CD4-positive, alpha-beta T cell treated with Interleukin-15 for 4 hours (primary cell): ENCODE data around the gene FAM234B.
"Not testable (repeated sequence)": the region's sequence is repeated elsewhere in the genome, so short reads cannot be mapped to it uniquely, and the experiment has no call there.

Source experiments
- DNase-seq: peaks from one replicate; pipeline ENCODE4 v3.0.0-alpha.2; 2020; ENCODE audit warnings: low spot score

FAM234B gene

DNA sequence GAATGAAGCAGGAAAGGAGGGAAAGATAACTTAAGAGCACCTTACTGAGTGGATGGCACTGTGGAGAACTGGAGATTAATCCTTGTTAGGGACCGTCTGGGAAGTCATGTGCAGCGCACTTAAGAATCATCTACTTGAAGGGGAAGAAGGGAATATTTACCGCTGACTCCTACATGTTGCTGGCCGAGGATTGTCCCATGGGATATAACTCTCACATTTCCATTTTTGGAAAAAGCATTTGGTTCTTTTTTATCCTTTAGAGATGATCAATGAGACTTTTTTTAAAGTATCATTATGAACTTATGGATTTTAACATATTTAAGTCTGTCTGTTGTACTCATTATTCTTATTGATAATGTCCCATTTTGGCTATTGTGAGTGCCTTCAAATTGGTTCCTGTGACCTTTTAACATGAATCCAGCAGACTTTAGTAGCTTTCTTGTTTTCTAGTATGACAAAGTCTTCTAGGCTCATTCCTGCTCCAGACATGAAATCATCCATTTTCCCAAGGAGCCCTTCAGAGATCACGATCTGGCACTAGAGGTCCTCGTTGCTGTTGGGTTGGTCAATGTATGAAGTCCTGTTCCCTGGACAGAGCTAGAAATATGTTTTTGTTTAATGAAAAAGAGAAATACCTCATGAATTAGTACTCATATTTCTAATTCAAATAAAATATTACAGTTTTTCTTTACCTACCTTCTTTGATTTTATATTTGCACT is 20.2 kb upstream of the FAM234B start:
- no peak for DNase-seq

DNA sequence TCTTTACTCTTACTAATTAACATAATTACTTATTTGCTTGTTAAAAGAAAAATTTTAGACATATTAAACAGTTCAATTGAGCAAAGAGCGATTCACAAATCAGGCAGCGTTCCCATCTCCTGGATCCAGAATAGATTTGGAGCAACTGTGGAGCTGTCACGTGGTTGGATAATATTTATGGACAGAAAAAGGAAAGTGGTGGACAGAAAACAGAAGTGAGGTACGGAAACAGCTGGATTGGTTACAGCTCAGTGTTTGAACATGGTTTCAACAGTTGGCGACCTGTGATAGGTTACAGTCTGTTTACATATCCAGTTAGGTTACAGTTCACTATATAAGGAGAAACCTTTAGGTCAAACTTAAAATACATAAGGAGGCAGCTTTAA is 19.7 kb upstream of the FAM234B start:
- no peak for DNase-seq

DNA sequence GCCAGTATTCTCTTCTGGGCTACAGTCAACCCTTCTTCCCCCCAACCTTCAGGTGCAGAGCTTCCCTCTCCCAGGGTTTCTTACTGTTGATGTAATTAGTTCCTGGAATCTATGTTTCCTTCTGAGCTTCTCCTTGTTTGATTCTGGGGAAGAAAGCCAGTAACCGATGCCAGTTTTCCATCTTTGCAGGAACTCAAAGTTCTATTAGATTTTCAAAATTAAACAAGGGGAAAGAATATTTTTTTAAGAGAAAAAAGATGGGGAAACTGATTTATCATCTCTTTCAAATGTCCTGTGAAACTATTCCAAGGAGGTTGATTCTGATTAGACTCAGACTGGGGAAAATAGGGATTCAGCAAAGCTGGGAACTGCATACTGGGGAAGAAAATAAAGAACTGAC is 17.9 kb upstream of the FAM234B start:
- no peak for DNase-seq

DNA sequence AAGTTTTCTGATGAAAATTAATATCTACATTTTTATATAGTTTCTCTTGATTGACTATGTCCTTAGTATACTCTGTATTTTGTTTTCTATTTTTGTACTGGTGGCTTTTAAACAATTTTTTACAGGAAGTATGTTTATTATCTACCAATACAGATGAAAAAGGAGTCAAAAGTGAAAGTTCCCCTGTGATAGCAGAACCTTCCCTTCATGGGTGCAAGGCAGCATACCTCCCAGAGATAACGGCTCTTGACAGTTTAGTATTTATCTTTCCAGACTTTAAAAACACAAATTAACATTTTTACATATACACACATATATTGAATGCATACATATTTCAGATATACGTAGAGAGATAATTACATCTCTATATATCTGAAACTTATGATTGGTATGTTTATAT is 17.1 kb upstream of the FAM234B start:
- no peak for DNase-seq

DNA sequence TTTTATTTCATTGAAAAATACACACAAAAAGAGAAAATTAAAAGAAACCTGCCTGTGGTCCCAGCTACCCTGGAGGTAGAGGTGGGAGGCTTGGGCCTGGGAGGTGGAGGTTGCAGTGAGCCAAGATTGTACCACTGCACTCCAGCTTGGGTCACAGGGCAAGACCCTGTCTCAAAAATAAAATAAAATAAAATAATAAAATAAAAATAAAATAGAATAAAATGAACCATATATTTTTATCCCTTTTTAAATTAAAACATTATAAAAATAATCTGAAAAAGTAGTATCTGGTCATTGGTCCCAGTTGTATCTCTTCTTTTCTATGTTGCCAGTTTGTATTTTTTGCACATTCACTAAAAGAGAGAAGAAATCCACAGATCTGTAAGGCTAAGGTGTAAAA is 16.7 kb upstream of the FAM234B start:
- DNase-seq = no peak

DNA sequence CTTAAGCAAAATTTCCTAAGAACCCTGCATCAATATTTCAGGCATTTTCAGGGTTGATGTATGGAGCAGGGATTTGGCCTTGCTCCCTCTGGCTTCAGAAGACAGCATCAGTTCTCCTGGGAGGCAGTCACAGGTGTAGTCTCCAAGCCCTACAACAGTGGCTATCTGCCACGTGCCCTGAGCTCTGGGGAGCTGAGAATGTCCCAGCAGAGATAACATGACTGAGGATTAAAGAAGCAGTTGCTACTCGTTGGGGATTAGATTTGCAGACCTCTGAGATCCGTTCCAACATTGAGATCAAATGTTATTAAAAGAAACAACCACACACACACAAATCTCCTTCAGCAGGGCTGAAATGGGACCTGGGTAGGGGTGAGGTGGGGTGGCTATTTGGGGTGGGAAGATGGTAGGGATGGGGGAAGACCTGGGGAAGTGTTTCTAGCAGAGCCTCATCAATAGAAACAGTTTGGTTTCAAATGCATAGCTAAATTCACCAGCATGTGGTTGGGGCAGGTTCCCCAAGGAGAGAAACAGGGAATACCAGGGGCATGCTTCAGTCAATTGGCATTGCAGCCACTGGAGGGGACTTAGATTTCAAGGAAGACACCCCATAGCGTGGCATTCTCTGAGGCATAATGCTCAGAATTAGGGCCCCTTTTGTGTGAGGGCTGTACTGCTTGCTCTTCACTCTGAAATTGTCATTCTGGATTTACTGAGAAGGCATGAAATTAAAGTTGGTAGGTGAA is 15.2 kb upstream of the FAM234B start:
- no peak for DNase-seq

DNA sequence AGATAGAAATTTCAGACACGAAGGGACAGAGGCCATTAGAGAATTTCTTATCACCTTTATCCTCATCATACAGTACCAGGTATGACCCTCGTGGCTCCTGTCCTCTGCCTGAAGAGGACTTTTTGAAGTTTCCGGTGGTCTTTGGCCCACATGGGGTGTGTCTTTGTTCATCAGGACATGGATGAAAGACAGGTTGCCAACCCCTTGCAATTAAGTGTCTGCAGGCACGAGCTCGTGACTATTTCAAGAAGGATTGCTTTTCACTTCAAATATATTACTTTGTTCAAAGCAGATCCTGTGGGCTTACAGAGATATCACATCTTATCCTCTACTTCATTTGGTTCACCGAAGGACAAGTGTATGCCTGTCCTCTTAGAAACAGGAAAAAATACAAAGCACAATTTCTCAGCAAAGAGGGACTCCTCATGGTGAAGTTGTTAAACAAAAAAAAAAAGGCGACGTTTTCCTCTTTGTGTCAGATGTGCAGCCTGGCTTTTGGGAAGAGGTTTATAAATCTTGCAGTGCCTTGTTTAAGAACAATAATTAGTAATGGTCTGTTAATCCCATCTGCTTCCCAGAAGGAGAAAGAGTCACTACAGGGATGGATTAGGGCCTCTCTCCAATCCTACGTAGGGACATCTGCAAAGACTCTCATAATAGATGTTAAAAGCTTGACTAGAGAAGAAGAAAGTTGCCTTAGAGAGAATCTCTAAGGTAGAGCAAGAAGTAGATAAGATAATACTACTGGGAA is 13.5 kb upstream of the FAM234B start:
- DNase-seq = no peak

DNA sequence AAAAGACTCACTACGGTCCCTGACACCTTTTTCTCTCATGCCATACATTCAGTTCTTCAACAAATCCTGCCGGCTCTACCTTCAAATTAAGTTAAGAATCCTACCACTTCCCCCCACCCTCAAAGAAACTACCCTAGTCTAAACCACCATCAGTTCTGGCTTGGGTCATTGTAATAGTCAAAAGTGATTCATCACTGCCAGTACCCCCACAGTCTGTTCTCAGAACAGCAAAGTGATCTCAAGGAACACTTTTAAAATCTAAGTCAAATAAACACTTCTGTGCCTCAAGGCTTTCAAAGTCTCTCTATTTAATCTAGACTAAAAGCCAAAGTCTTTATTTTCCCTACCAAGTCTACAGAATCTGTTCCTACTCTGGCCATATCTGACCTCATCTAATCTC is 12.0 kb upstream of the FAM234B start:
- no peak for DNase-seq

DNA sequence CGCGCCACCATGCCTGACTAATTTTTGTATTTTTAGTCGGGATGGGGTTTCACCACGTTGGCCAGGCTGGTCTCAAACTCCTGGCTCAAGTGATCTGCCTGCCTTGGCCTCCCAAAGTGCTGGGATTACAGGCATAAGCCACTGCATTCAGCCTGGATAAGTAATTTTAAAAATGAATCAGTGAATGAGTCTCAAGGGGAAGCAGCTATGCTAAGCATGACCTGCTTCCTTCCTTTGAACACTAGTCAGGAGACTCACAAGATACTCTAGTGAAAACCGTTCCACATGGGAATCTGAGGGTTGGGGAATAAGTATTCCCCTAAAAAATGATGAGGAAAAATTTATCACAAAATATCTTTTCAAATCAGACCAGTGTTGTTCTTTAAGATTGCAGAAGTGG is 10.7 kb upstream of the FAM234B start:
- DNase-seq = no peak

DNA sequence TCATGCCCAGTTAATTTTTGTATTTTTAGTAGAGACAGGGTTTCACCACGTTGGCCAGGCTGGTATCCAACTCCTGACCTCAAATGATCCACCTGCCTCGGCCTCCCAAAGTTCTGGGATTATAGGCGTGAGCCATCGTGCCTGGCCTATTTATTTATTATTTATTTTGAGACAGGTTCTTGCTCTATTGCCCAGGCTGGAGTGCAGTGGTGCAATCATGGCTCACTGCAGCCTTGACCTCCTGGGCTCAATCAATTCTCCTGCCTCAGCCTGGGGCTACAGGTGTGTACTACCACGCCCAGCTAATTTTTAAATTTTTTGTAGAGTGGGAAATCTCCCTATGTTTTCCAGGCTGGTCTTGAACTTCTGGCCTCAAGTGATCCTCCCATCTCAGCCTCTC is 8.8 kb upstream of the FAM234B start:
- not testable (repeated sequence) for DNase-seq

DNA sequence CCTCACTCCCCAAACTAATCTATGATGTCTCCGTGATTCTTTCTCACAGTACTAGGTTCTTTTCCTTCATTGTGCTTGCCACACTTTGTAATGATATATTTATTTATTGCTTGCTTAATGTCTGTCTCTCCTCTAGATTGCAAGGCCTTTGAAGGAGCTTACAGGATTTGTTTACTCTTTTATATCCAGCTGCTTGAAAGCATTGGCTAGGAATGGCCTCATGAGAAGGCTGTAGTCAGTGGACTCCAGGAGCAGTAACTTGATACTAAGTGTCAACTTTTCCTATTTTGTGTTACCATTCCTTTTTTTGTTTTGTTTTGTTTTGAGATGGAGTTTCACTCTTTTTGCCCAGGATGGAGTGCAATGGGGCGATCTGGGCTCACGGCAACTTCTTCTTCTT is 7.3 kb upstream of the FAM234B start:
- no peak for DNase-seq

DNA sequence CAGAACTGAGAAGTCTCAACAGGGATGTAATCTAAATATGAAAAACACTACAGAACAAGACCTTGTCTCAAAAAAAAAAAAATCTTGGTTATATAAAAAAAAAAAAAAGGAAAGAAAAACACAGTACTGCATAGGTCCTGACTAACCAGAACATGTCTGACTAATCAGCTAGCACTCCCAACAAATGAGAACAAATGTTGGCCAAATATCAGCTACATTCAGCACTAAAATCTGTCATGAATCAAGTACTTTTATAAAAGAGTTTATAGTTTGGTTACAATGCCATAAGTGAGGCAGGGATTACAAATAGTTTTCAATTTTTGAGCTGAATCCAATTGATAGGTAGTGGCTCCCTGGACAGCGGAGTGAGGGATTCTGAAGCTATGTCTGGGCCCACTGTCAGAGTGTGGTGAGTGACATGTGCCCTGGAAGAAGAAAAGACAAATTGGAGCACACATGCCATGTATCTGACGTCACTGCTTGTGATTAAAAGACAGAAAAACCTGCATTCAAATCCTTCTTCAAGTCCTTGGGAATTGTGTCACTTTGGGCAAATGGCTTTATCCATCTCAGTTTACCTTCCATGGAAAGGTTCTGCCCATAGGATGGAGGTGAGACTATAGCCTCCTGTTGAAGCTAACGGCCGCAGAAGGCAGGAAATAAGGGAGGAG is 5.6 kb upstream of the FAM234B start:
- DNase-seq = no peak

DNA sequence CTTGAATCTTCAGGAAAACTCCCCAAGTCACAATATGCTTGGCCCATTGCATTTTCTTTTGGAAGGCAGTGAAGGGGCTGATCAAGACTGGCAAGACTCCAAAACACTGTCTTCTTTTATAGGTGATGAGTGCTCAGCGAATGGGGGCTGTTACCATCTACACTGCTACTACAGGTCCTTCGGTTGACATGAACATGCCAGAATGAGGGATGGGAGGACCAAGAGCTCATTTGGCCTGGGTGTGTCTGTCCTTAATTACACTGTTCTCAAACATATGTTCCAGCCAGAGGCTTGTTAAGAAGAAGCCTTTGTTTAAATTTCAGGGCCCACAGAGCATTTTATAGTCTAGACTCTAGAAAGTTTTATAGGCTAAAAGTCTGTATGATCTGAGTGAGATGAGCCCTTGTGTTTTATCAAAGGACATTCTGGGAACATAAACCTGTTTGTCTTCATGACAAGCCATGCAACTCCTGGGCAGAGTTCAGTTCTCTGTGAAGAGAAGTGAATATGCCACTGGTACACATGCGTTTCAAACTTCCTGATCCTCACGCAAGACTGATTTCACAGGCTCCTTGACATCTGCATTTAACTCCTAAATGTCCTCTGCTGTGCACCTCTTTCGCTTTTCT is 4.7 kb upstream of the FAM234B start:
- no peak for DNase-seq

DNA sequence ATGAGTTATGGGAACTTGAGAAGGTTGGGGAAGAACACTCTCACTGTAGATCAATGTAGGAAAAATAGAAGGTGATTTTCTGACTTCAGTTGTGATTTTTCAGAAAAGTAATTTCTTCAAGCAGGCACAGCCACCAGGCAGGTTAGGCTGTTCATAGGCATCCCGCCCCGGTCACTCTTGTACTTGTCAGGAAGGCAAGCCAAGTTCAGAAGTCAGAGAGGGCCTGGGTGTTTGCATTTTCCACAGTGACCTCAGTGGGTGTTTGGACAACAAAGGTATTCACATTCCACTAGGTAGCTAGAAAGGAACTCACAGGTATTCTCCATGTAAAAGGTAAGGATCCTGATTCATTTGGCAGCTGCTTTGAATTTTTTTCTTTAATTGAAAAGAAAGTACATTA is 3.0 kb upstream of the FAM234B start:
- DNase-seq = no peak

DNA sequence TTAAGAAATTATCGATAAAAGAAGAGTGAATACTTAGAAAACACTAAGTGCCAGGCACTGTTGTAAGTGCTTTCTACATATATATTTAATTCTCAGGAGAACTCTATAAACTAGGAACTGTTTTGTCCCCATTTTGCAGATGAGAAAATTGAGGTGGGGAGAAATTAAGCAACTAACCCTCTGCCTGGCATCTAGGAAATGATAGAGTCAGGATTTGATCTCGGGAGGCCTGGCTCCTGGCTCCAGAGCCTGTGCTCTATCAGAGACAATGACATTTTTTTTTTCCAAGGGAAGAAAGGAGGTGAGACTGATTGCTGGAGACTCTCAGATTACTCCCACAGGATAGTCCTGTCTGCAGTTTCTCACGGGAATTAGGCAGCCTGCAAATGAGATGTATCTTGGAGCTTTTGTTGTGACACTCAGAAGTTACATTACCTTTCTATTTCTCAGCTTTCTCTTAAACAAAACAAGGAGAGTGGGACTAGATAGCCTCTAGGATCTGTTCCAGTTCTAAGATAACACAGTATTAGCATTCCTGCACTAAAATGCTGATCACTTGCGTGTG is 1.4 kb upstream of the FAM234B start:
- no peak for DNase-seq

DNA sequence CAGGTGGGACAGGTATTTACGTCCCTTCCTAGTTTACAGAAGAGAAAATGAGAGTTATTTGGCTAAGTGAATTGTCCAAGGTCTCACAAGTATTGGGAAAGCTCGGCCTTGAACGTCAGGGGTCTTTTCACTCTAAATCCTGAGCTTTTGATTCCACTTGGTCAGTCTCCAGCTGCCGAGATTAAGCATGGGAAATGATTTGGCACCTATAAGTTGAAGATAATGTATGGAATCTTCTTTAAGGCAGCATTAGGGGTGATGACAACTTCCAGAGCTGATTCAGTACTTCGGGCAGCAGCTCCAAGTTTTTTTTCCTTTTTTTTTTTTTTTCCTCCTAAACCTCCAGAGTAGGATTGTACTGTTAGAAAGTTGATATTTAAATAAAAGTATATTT is 722 bp downstream of the FAM234B start:
- DNase-seq = no peak

DNA sequence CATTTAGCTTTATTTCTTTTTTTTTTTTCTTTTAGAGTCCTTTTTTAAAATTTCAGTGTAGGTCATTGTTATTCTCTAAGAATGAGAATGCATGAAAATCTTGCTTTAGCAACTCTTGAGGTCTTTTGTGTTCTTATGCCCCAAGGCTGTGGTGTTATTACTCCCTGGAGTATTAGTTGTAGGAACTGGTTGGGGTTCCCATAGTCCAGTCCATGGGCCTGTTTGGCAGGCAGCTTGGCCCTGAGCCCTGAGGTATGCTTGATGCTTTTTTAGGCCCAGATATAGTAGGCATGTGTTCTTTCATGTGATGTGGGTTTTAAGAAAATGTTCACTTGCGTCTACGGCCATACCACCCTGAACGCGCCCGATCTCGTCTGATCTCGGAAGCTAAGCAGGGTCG is 1.6 kb downstream of the FAM234B start:
- DNase-seq = no peak

DNA sequence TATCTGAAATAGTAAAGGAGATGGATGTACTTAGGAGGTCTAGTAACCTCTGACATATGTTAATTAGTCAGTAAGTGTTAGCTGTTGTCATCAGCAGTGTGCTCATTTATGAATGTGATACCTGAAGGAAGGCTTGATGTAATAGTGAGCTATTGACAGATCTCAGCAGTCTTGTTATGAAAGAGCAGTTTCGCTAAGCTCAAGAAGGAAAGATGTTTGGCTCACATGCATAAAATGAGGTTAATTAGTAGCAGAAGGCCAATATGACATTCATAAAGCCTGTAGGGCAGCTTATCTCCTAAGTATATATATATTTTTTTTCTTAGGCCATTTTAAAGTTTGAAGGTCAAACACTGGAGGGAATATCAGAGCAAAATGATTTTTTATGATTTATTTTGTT is 2.8 kb downstream of the FAM234B start:
- no peak for DNase-seq

DNA sequence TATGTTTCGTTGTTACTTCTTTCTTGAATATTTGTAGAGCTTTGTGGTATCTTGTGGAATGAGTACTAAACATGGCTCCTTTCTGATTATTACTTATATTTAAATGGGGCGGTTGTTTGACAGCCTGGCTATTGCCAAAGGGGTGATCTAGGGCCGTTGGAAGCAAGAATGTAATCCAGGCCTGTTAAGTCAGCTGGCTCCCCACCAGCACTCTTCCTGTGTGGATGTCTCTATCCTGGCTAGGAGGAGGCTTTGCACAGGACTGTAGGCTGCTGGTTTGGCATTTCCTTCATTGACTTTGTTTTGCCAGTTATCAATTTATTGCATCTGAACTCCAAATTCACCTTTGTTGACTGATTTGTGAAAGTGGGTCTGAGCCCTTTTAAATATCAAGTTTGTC is 5.6 kb downstream of the FAM234B start:
- DNase-seq = no peak

DNA sequence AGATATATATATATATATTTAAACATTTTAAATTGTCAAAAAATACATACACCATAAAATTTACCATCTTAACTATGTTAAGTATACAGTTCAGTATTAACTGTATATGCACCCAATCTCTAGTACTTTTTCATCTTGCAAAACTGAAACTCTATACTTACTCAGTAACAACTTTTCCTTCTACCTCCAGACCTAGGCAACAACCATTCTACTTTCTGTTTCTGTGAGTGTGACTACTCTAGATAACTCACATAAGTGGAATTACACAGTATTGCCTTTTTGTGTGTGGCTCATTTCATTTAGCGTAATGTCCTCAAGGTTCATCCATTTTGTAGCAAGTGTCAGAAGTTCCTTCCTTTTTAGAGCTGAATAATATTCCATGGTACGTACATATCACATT is 8.2 kb downstream of the FAM234B start:
- no peak for DNase-seq

DNA sequence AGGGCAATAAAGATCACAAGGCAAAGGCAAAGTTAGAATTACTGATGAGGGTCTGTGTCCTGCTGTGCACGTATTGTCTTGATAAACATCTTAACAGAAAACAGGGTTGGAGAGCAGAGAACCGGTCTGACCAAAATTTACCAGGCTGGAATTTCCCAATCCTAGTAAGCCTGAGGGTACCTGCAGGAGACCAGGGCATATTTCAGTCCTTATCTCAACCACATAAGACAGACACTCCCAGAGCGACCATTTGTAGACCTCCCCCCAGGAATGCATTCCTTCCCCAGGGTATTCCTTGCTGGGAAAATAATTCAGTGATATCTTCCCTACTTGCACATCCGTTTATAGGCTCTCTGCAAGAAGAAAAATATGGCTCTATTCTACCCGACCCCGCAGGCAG is 9.4 kb downstream of the FAM234B start:
- DNase-seq = not testable (repeated sequence)

DNA sequence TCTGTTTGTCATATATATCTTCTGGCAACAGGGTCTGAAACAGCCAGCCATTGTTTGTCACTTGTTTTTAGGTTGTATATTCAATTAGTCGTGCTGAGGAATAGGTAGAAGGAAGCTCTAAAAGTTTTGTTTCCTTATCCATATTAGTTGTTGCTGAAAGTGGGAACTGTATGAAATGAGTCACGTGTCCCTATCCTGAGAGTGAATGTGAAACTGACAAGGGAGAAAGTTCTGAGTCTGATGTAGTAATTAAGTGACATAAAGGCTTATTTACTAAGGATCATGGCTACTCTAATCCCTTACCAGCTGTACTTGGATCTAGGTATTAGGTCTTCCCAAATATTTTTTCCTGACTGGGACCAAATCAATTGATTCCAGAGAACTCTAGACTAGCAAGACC is 16.4 kb downstream of the FAM234B start:
- DNase-seq = no peak
